LNCaP clone FGC (cell line): Measurements from ENCODE around the gene ADAM33.
A peak's percentile ranks its signal among the peaks of the same experiment; 100 is the strongest.

ENCODE experiments used
- DNase-seq: peaks from one replicate; pipeline ENCODE4 v3.0.0-alpha.2; 2011; ENCODE audit warnings: low read depth
- H3K4me3 ChIP-seq: 2 replicates; pipeline ENCODE4 v1.5.1; 2011; ENCODE audit warnings: mild to moderate bottlenecking, low read depth, low read length, control low read depth
- TF ChIP-seq, protein P1 (sequence below): IDR thresholded peaks from 2 replicates; pipeline ENCODE4 v1.5.1; 2012; ENCODE audit warnings: mild to moderate bottlenecking; ENCODE audit not compliant: control insufficient read depth, insufficient read depth; ENCODE audit errors: extremely low read depth

Gene ADAM33

DNA sequence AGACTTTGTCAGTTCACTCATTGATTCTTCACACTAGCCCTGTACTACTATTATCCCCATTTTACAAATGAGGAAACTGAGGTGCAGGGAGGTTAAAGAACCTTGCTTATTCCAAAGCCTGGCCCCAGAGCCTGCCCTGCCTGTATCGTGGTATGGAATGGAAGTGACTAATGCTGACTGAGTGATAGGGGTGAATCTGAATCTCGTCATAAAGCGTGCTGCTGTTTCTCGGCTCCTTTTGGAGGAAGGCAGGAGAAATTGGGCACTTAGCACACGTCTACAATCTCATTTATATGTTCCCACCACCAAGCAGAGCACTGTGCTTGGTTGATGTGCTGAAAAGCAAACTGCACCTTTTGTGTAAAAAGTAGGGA is 35.8 kb downstream of the ADAM33 start:
- no peak overlapping the region for H3K4me3 ChIP-seq
- DNase-seq, result no peak
- TF ChIP-seq, protein P1, sequence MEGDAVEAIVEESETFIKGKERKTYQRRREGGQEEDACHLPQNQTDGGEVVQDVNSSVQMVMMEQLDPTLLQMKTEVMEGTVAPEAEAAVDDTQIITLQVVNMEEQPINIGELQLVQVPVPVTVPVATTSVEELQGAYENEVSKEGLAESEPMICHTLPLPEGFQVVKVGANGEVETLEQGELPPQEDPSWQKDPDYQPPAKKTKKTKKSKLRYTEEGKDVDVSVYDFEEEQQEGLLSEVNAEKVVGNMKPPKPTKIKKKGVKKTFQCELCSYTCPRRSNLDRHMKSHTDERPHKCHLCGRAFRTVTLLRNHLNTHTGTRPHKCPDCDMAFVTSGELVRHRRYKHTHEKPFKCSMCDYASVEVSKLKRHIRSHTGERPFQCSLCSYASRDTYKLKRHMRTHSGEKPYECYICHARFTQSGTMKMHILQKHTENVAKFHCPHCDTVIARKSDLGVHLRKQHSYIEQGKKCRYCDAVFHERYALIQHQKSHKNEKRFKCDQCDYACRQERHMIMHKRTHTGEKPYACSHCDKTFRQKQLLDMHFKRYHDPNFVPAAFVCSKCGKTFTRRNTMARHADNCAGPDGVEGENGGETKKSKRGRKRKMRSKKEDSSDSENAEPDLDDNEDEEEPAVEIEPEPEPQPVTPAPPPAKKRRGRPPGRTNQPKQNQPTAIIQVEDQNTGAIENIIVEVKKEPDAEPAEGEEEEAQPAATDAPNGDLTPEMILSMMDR, result no peak

DNA sequence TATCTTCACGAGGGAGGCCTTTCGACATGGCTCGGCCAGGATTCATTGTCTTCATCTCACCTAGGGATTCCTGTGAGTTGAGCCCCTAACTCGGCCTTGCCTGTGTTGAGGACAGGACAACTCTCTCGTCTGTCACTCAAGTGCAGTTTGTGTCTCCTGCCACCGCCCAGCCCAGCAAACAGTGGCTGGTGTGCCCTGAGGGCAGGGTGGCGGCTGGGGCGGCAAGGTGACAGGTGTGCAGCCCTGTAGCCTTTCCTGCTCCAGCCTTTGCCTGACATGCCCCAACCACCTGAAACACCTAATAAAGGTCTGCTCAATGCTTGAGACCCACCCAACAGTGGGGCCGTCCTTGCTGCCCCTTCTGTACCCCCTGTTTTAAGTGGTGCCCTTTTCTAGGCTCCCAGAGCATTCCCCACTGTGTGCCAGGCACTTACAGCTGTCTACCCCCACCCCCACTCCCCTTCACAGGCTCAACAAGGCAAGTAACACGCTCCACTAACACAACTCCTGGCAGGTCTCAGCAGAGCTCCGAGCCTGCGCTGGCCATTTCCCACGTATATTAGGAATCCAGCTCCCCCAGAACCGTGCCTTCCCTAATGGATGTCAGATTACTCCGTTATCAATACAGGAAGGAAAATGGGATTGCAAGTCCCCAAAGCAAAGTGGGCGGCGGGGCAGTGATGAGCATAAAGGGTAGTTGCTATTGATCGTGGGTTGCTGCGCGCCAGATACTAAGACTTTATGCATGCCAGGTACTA is 36.3 kb downstream of the ADAM33 start:
- no peak for DNase-seq
- H3K4me3 ChIP-seq, result no peak overlapping the region
- TF ChIP-seq, protein P1, result no peak

DNA sequence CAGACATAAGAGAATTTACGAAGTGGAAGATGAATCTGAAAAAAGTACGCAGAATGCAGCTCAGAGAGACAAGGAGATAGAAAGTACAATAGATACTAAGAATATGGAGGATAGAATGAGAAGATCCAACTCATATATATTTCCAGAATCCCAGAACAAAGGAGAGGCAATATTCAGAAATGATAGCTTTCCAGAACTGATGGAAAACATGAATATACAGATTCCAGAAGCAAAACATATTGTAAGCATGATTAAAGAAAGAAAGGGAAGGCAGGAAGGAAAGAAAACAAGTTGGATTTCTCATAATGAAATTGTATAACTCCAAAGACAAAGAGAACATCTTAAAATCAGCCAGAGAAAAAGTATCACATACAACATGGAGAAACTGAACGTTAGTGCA is 41.6 kb downstream of the ADAM33 start:
- TF ChIP-seq, protein P1, result no peak
- DNase-seq, result no peak
- H3K4me3 ChIP-seq, result no peak overlapping the region

DNA sequence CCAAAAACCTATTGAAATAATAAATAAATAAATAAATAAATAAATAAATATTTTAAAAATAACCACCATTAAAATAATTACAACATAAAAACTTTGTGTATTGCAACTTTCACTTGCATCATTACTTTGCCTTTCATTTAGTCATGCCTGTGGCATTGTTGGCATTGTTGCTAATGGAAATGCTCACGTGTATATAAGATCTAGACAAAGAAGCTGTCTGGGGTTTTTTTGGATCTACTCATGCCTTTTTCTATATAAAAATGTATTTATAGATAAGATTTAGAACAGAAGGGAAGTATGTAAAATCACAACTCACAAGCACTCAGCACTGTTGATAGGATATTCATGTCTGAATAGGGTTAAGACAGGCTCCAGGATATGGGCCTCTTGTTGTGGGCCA is 46.5 kb downstream of the ADAM33 start:
- TF ChIP-seq, protein P1, result no peak
- H3K4me3 ChIP-seq, result no peak overlapping the region
- DNase-seq, result no peak

DNA sequence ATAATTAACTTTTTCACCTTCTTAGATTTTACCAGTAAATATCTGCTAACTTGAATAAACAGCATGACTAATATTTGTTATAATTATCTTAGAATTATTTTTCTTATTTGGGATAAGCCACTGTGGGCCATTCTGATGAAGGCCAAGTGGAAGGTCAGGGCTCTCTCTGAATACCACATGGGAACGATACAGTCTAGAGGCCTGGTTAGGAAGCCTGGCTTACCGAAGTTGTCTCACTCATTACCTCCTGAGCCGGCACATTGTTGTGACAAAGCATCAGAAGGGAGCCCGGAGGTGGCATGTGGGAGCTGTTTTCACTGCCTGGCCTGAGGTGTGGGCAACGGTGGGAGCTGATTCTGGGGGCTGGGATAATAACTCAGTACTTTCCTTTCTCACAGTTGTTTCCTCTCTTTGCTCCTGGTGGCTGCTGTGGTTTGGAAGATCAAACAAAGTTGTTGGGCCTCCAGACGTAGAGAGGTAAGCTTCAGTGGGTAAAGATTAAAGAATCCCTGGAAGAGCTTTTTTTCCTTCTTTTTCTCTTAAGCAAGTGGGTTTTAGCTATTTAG is 47.8 kb downstream of the ADAM33 start:
- TF ChIP-seq, protein P1, result no peak
- no peak for DNase-seq
- H3K4me3 ChIP-seq, result no peak overlapping the region

DNA sequence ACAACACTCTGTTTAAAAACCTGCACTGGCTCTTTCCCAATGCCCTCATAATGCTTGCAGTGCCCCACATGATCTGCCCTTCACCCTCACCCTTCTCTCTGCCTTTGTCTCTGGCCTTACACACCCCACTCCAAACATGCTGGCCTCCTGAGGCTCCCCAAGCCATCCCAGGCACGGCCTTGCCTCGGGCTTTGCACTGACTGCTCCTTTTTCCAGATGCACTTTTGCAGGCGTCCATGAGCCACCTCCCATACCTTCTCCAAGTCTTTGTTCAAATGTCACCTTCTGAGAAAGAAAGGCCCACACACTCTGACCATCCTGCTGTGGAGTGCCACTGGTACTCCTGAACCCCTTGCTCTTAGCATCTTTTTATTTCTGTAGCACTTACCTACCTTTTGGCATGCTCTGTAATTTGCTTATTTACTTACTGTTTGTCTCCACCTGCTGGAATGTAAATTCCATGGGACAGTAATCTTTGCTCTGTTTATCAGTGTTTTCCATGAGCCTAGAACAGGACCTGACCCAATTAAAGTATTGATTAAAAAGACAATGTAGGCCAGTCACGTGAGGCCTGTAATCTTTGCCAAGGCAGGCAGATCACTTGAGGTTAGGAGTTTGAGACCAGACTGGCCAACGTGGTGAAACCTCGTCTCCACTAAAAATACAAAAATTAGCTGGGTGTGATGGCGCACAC is 49.4 kb downstream of the ADAM33 start:
- no peak overlapping the region for H3K4me3 ChIP-seq
- no peak for DNase-seq
- TF ChIP-seq, protein P1, result peak; percentile 41
